ENCODE results near the gene MRPL36.

- TF ChIP-seq, protein P1, sequence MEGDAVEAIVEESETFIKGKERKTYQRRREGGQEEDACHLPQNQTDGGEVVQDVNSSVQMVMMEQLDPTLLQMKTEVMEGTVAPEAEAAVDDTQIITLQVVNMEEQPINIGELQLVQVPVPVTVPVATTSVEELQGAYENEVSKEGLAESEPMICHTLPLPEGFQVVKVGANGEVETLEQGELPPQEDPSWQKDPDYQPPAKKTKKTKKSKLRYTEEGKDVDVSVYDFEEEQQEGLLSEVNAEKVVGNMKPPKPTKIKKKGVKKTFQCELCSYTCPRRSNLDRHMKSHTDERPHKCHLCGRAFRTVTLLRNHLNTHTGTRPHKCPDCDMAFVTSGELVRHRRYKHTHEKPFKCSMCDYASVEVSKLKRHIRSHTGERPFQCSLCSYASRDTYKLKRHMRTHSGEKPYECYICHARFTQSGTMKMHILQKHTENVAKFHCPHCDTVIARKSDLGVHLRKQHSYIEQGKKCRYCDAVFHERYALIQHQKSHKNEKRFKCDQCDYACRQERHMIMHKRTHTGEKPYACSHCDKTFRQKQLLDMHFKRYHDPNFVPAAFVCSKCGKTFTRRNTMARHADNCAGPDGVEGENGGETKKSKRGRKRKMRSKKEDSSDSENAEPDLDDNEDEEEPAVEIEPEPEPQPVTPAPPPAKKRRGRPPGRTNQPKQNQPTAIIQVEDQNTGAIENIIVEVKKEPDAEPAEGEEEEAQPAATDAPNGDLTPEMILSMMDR (IDR thresholded peaks at IDR 0.05): no peak
- TF ChIP-seq POLR2A (IDR thresholded peaks at IDR 0.05) (no peak), EP300 (IDR thresholded peaks at IDR 0.05) (no peak)
Measured at GRCh38 chr5:1830571-1831228, 31.1 kb upstream of the MRPL36 start.
